GM21737 (cell line): ENCODE measurements around the gene ABHD16A.

Experiments used
- ATAC-seq: cut with Tn5 transposase; IDR thresholded peaks from one replicate; pipeline ENCODE4 v1.9.1; 2021; ENCODE audit warnings: mild to moderate bottlenecking, moderate library complexity; ENCODE audit not compliant: unreplicated experiment

Gene ABHD16A

GRCh38 chr6:31732029-31732428, 28.9 kb upstream of the ABHD16A start:
- no peak for ATAC-seq

GRCh38 chr6:31730631-31731086, 27.5 kb upstream of the ABHD16A start:
- no peak for ATAC-seq

GRCh38 chr6:31729979-31730630, 27.0 kb upstream of the ABHD16A start:
- no peak for ATAC-seq

- peak; percentile 44 for ATAC-seq
These were observed 26.4 kb upstream of the ABHD16A start for GRCh38 chr6:31729515-31729978.

- ATAC-seq, result no peak
These were observed 25.8 kb upstream of the ABHD16A start, which contains the start of gene DDAH2 for GRCh38 chr6:31728767-31729514. Gene DDAH2 (minus strand): TSS chr6:31729299. CDS start chr6:31729161, 138 bp downstream.

GRCh38 chr6:31727717-31728671, 24.9 kb upstream of the ABHD16A start:
- ATAC-seq, result no peak

- no peak for ATAC-seq
These were observed 24.1 kb upstream of the ABHD16A start for GRCh38 chr6:31727034-31727716.

GRCh38 chr6:31725502-31726350, 22.6 kb upstream of the ABHD16A start:
- ATAC-seq, result no peak

- no peak for ATAC-seq
These were observed 21.0 kb upstream of the ABHD16A start for GRCh38 chr6:31723980-31724691.

- ATAC-seq, result no peak
These were observed 20.3 kb upstream of the ABHD16A start, which contains the start of gene MPIG6B for GRCh38 chr6:31723245-31723979. Gene MPIG6B (plus strand): TSS chr6:31723373. CDS start chr6:31723384, 11 bp downstream.

- ATAC-seq, result no peak
These were observed 19.0 kb upstream of the ABHD16A start for GRCh38 chr6:31722173-31722572.

GRCh38 chr6:31721351-31722020, 18.4 kb upstream of the ABHD16A start, which contains the start of gene LY6G6C:
Gene LY6G6C (minus strand): TSS chr6:31721746. CDS start chr6:31721679, 67 bp downstream.
- ATAC-seq, result no peak

GRCh38 chr6:31720196-31720770, 17.2 kb upstream of the ABHD16A start:
- no peak for ATAC-seq

- ATAC-seq, result no peak
These were observed 15.9 kb upstream of the ABHD16A start for GRCh38 chr6:31719001-31719400.

- ATAC-seq, result no peak
These were observed 15.1 kb upstream of the ABHD16A start for GRCh38 chr6:31718265-31718664.

- ATAC-seq, result no peak
These were observed 14.5 kb upstream of the ABHD16A start for GRCh38 chr6:31717499-31718222.
